Activated CD4-positive, alpha-beta T cell treated with anti-CD3 and anti-CD28 coated beads for 48 hours (primary cell): ENCODE measurements around the gene TRPV6.

Experiments
- DNase-seq: peaks from one replicate; pipeline ENCODE4 v3.0.0-alpha.2; 2020

TRPV6 gene

GRCh38 chr7:142885311-142886230 lies at the start of gene TRPV6:
TSS of gene TRPV6 (minus strand) at chr7:142885745.
- no peak for DNase-seq

DNA sequence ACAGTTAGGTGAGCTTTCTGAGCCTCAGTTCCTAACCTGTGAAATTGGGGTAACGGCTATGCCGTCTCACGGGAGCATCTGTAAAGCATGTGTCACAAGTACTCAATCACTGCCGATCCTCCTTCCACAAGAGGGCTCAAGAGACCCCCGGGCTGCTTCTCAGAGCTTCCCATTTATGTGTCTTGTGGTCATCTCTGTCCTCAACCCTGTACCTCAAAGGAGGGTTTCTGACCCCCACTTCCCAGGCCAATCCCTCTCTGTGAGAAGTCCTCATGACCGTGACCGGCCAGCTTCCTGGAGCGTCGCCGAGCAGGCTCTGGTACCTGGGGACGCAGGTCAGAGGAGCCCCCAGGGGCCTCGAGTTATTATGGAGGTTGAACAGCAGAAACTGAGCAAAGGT lies 48.5 kb upstream of the TRPV6 start:
- no peak for DNase-seq

DNA sequence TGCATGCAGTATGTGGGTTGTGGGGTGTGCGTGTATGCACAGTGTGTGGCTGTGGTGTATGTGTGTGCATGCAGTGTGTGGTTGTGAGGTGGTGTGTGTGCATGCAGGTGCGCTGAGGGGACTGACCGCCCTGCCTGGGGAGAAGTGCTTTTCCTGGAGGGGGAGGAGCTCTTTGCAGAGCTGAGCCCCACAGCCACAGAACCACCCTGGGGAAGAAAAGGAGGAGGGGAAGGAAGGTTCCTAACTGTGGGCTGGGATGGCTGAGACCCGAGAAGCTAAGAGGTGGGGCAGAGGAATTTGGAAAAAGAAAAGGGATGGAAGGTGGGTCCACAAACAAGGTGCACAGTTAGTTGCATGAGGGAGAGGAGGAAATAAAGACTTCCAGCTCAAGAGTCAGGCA lies 48.1 kb upstream of the TRPV6 start, which contains the start of gene TRPV5:
Gene TRPV5 (minus strand): TSS at position 123 of the 400 bp plus-strand sequence. CDS start 287 bp downstream, outside the sequence.
- no peak for DNase-seq

DNA sequence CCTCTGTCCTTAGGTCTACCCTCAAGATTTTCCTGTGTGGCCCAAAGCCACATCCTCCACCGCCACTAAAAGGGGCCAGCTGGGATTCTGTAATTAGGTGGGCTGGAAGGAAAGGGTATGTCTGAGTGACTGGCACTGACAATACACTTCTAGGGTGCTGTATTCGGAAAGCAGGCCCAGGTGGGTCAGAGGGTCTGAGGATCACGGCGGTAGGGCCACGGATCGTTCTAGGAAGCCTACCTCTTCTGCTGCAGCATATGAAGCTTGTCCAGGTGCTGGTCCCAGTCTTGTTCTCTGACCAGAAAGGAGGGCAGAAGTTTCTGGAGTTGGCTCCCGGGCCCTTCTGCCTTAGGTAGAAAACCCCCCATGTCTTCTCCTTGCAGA lies 47.5 kb upstream of the TRPV6 start:
- no peak for DNase-seq

DNA sequence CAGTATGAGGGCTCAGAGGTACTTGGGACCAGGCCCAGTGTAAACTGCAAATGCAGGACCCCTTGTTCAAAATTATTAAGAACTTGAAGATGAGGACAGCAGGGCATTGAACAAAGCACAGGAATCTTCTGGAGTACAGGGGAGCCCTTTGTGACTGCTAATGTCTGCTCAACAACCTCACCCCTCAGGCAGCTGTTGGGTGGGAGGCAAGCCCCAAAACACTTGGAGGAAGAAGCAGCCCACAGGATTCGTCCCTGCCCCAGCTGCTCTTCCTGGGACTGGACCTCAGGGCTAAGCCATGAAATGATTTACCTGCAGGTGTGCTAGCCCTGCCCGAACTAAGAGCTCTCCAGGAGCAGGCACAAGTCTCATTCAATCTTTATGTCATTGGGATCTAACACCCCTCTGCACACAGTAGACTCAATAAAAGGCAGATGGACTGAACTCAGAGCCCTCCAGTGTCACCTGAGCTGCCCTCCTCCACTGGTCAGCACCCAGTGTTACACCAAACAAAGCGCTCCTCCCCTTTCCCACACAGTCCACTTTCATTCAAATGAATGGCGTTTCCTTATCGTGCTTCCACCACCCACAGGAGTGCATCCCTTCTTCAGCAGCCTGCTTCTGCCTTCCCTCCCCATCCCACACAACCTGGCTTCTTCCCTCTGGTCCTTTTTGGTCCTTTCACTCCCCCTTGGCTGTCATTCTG lies 47.0 kb upstream of the TRPV6 start:
- DNase-seq = no peak

DNA sequence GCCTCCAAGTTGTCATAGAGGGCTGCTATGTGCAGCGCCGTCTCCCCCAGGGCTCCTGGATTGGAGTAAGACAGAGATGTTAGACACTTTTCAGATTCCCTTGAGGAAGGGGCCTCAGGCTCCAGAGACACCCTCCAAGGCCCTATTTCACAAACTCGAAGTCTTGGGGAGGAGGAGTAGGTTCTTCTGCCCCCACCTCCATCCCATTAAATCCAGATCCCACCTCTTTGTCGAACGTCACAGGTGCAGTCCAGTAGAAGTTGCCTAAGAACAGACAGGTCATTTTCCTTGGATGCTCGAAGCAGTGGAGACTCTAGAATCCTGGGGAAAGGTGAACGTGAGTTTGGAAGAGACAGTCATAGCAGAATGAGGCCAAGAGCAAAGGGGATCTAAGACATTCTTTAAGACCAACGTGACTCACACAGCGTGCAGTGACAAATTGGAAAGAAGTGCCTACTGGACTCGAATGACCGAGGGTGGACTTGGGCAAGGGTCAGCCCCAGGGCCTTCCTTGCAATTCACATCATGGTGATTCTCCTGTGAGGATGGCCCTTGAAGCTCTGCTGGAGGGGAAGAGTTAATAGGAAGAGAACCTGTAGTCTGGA lies 44.7 kb upstream of the TRPV6 start:
- no peak for DNase-seq

DNA sequence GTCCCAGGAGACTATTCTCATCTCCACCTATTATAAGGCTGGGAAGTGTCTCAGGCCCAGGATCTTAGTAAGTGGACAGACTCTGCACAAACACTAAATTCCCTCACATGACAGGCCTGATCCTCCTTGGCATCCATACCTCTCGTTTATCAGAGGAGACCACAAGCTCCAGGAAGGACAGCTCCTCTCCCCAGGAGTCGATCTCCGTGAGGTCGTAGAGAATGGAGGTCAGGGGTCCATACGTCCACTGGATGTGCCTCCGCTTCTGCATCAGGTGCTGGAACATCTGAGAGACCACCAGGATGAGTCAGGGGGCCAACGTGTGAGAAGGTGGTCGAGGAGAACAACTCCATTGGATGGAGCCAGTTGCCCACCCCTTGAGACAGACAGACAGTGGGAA lies 42.4 kb upstream of the TRPV6 start:
- DNase-seq = no peak

- no peak for DNase-seq
These were observed 41.7 kb upstream of the TRPV6 start for GRCh38 chr7:142927085-142927745.

DNA sequence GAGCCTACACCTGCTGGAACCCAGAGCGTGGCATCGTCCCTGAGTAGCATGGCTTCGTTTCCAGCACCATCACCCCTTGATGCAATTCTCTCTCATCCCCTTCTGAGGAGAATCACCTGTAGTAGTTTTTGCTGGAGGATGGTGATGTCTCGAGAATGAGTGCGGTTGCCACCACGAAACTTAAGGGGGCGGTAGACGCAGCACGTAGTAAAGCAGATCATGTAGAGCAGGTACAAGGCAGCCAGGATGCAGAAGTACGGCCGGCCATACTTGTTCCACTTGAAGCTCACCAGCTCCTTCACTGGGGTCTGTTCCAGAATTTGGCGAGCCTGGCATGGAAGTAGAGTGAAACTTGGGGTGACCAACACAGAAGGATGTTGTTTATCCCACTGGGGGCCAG lies 39.9 kb upstream of the TRPV6 start:
- peak; percentile 28 for DNase-seq

DNA sequence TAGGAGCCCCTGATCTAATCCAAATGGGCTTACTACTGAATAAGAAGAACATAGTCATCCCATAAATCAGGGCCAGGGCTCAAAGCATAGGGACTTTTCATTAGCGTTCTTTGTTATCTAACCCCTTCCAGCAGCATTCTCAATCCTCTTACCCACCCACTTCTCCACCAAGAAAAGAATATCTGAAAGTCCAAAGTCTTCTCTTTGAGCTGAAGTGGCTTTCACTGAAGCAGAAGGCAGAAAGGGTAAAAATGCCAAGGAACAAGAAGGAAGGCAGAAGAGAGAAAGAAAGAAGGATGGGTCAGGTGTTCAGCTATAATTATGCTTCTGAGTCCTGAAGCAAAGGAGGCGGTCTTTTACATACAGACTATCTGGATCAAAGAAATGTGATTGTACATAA lies 37.8 kb upstream of the TRPV6 start:
- no peak for DNase-seq

DNA sequence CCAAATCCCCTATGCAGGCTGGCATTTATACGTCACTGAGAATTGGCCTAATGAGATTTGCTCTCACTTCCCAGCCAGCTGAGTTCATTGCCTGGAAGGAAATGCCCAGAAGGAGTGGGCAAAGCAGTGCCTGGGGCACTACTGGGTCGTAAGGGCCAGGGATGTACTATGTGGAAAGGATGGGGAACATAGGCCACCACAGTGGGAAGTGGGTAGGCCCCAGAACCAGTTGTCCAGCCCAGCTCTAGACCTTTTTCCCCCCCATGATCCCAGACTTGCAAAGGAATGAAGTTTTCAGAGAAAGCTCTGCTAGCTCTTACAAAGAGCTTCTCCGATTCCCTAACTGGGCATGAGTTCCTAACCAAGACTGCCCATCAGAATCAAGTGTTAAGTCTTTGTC lies 34.1 kb upstream of the TRPV6 start:
- no peak for DNase-seq

DNA sequence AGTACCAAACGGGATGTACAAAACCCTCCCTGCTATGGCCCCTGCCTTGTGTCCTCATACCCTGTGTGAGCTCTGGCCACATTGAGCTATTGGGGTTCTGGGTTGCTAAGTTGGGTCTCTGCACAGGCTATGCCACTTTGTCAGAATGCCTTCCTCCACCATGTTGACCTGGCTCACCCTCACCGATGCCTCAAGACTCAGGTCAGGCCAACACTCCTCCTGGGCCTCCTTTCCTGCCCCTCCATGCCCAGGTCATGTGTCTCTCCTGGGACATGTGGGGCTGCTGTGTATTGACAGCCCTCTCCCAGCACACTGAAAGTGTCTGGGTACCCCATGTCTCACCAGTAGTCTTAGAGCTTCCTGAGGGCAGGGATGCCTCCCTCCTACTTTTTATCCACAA lies 33.4 kb upstream of the TRPV6 start:
- no peak for DNase-seq

GRCh38 chr7:142917447-142917846 lies 31.9 kb upstream of the TRPV6 start:
- no peak for DNase-seq

DNA sequence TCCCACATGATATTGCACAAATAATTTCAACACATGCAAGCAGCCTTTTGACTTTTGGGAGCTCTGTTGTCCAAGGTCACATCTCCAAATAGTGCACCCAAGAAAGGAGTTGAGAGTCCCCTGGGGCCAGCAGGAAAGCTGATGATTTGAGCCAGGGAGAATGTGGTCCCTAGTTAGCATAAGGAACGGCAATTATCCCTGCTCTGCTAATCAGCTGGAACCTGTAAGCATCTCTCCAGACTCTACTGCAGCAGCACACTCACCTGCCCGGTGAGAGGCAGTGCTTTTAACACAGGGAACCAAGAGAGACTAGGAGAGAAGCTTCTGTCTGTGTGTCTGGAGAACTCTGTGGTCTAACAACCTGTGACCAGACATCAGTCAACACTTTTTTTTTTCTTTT lies 31.0 kb upstream of the TRPV6 start:
- DNase-seq = no peak

- DNase-seq = no peak
These were observed 29.8 kb upstream of the TRPV6 start for GRCh38 chr7:142915315-142915714.

DNA sequence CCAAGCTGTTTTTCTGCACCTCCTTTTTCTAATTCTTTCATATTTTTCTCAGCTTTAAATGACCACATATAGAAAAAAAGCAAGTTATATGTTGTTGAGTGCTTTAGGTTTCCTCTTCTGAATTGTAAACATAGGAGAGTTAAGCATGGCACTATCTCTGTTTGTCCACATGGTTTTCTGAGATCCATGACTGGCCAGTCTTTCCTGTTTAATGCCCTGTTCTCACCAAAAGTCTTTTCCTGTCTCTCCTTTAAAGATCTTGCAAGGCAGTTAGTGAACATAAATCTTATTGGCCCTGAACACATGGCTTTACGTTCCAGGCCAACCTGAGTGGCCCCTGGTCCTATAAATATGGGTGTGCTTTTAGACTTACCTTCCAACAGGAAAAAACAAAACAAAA lies 28.6 kb upstream of the TRPV6 start:
- DNase-seq = no peak

- no peak for DNase-seq
These were observed 28.0 kb upstream of the TRPV6 start for GRCh38 chr7:142913566-142913965.

- no peak for DNase-seq
These were observed 27.5 kb upstream of the TRPV6 start for GRCh38 chr7:142913051-142913450.

DNA sequence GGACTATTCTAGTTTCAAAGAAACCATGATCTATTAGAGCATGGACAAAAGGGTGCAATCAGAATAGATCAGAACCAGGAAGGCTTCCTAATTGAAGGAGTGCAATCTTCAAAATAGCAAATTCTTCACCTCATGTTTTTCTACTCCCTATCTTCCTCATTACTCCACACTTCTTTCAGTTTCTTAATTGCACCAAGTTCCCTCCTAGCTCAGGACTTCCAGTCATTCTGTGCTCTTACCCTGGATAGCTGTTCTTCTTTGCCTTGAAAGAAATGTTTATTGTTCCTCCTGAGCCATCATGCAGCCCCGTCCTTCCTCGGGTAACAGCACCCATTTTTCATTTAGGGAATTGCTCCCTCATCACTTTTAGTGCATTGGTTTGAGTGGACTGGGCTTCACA lies 24.9 kb upstream of the TRPV6 start:
- no peak for DNase-seq

- no peak for DNase-seq
These were observed 24.5 kb upstream of the TRPV6 start for GRCh38 chr7:142910031-142910433.

DNA sequence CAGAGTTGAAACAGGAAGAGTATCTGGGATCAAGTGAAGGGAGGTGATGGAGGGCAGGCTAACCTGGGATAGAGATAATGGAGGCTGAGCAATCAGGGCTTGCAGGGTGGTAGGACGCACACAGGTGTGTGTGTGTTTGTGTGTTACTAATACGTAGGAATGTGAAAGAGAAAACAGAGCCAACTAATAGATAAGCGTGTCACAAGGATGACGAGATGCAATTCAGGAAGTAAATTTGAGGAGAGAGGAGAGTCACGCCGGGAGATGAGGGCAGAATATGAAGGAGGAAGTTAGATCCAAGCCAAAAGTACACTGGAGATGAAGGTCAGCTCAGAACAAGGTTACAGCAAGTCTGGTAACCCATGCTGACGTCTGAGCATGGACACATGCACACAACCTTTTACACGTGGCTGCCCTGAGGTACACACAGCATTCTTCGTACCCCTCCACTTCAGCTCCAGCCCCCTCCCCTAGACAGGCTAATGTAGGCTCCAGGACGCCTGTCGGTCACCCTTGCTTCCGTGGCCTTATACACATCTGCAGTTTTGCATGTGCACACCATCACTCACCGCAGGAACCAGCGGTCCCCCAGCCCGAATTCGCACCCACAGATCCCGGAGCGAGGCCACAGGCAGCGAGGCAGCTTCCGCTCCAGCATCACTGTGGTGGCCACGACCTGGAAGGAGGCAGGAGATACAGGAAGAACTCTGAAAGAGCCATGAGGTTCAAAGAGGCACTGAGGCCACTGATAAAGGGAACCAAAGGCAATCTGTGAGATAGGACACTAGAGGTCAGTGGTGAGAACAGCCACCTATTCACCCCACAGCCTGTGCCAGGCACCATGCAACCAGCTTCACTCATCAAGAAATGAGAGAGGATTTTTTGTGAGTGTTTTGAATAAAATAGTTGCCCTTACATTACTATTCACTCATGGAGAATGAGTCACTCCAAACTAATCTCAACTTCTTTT lies 23.7 kb upstream of the TRPV6 start:
- no peak for DNase-seq

DNA sequence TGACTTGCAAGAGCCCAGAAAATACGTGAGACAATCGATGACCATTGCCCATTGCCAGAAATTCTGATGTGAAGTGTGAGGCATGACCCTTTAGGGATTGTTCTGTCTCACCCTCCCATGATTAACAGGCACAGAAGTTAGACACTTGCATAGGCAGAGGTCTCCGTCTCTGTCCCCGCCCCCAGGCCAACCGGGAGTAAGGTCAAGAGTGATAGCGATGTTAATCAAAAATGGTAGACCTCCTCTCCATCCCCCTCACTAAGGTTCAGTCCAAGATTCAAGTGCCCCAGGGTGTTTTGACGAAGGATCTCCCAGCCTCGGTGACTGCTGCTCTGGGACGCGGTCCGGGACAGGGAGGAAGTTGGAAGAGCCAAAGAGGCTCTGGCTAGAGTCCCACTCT lies 22.7 kb upstream of the TRPV6 start:
- no peak for DNase-seq
